ENCODE data around the gene TRMT61A.

GRCh38 chr14:103545219-103545914 lies 16.4 kb downstream of the TRMT61A start:
- TF ChIP-seq POLR2A (IDR thresholded peaks at IDR 0.05; ENCODE audit: low read depth, low read length) (no peak), TAF1 (IDR thresholded peaks at IDR 0.05; ENCODE audit: borderline replicate concordance, low read depth, low read length) (no peak), POLR2AphosphoS5 (IDR thresholded peaks at IDR 0.05; ENCODE audit: low read depth, low read length) (no peak)

All from GM12892 (cell line).